Measurements from ENCODE around the gene ZDHHC24. TPM values are rescaled to one million over a fixed set of nuclear protein-coding genes. Genes with fewer than 3 reads are reported as not detected.

Gene ZDHHC24
- total and polyA plus RNA-seq, 10 of the 15 experiments (the other 5 are each of a cell fraction or from before 2014, with no cell fraction given) = 0.86 to 17.5 (median 6.8) TPM

GRCh38 chr11:66591175-66591574 is 45.3 kb upstream of the ZDHHC24 start (continued):
- TF ChIP-seq MAX (IDR thresholded peaks at IDR 0.05; ENCODE audit: low read depth, low read length) (no peak), TARDBP (IDR thresholded peaks at IDR 0.05; ENCODE audit: borderline replicate concordance) (no peak), HSF1 (IDR thresholded peaks at IDR 0.05; ENCODE audit: low read depth, low read length) (no peak), MXI1 (IDR thresholded peaks at IDR 0.05; ENCODE audit: low read depth, low read length) (no peak), NR2F1 (conservative IDR thresholded peaks at IDR 0.05) (no peak), NRF1 (conservative IDR thresholded peaks at IDR 0.05; ENCODE audit: low read depth, low read length) (no peak), KDM1A (IDR thresholded peaks at IDR 0.05; ENCODE audit: borderline replicate concordance) (no peak)

- no peak overlapping the region for H3K4me2 ChIP-seq (ENCODE audit: control insufficient read depth, insufficient read depth)
- in situ Hi-C loops (cut with MboI) = no loop called here
- ATAC-seq (no peak), DNase-seq (ENCODE audit: low read depth, low spot score) (no peak), FAIRE-seq (no peak)
- no peak overlapping the region for H3K4me3 ChIP-seq
- CTCF ChIA-PET = interaction anchor here (0.7 to 7.7 kb wide), 7 partner anchors 10 to 181 kb away, joined by 3 to 75 read pairs (median 3); partner anchors contain the start of genes RBM4 and RBM4B
- no peaks in the 10 kb centered on the region for H4K20me1 ChIP-seq (ENCODE audit: control insufficient read depth, insufficient read depth)
- intact Hi-C loops (cut with micrococcal nuclease; ENCODE audit: unreplicated experiment) = loop anchor here (5.0 kb wide), 1 partner anchor 87 kb away; the partner anchor contains the start of gene RBM4B
- no peak overlapping the region for H3K27ac ChIP-seq (ENCODE audit: control insufficient read depth, insufficient read depth)
- SMC1A ChIA-PET (ENCODE audit: uncharacterized antibody, unreplicated experiment) = interaction anchor here (1.2 to 2.1 kb wide), 3 partner anchors 10 to 88 kb away, joined by 4 to 8 read pairs (median 4); partner anchors contain the start of gene RBM4B
- no peaks in the 10 kb centered on the region for H3K9me3 ChIP-seq (replicated peaks; ENCODE audit: control insufficient read depth, insufficient read depth, low read length)
- TF ChIP-seq SIN3A (IDR thresholded peaks at IDR 0.05; ENCODE audit: low read depth, low read length) = no peak
- TF ChIP-seq MLLT1 (IDR thresholded peaks at IDR 0.05) = no peak
- TF ChIP-seq E4F1 (IDR thresholded peaks at IDR 0.05; ENCODE audit: borderline replicate concordance, partially characterized antibody) = no peak
- no peak for TF ChIP-seq STAT3 (IDR thresholded peaks at IDR 0.05; ENCODE audit: low read depth, low read length)
- peaks cover 16% of the 10 kb centered on the region for H3K79me2 ChIP-seq (ENCODE audit: control insufficient read depth, insufficient read depth, low read length)
- no TSS peak for BruUV-seq (replicated peaks)
- no peaks in the 10 kb centered on the region for H3K27me3 ChIP-seq (replicated peaks in 1 of 2; ENCODE audit: control insufficient read depth in 2 of 2, insufficient read depth in 2 of 2, low read length in 1 of 2)
- no peak overlapping the region for H3K9ac ChIP-seq (ENCODE audit: control insufficient read depth, insufficient read depth, low read length)
- no peaks in the 10 kb centered on the region for H3K36me3 ChIP-seq (ENCODE audit: control insufficient read depth in 2 of 2, insufficient read depth in 2 of 2, low read length in 1 of 2)
- POLR2A ChIA-PET = interaction anchor here (0.6 to 6.8 kb wide), 5 partner anchors 8 to 87 kb away, joined by 3 to 26 read pairs (median 4); partner anchors contain the start of gene RBM4B
- RAD21 ChIA-PET (ENCODE audit: unreplicated experiment) = interaction anchor here (0.6 to 2.2 kb wide), 4 partner anchors 29 to 88 kb away, joined by 3 to 9 read pairs (median 6); partner anchors contain the start of gene RBM4B
- H2AFZ ChIP-seq (ENCODE audit: control insufficient read depth, low read depth, low read length) = no peak overlapping the region
- WGBS (ENCODE audit: insufficient coverage, insufficient replicate concordance, low lambda C conversion rate, missing lambda C conversion rate) = 65% methylated on average over 7 of the region's 7 CpGs
- peaks cover 13% of the 10 kb centered on the region for H3K4me1 ChIP-seq (ENCODE audit: control insufficient read depth, insufficient read depth, low read length)
These were observed 44.3 kb upstream of the ZDHHC24 start for GRCh38 chr11:66589996-66590675.

Data from GM12878 (cell line).